Measurements from ENCODE around the gene IKBKE. TPM values are rescaled to one million over a fixed set of nuclear protein-coding genes. Genes with fewer than 3 reads are reported as not detected.

The IKBKE gene
- total and polyA plus RNA-seq, 4 donors: 4.3 to 10.3 (median 5.2) TPM

GRCh38 chr1:206449565-206449964 lies 20.7 kb upstream of the IKBKE start:
- Histone ChIP-seq H3K27me3 (ENCODE audit: control insufficient read depth in 1 of 2, insufficient read depth in 2 of 2, low read length in 1 of 2) (no peaks in the 10 kb centered on the region), H3K36me3 (ENCODE audit: control insufficient read depth in 1 of 2, insufficient read depth in 2 of 2, low read length in 1 of 2) (peaks cover 0 to 2% of the 10 kb centered on the region in 2 donors), H3K4me1 (ENCODE audit: control insufficient read depth in 1 of 2, insufficient read depth in 2 of 2, low read length in 2 of 2) (no peaks in the 10 kb centered on the region), H3K4me3 (ENCODE audit: low read length in 2 of 2) (no peak overlapping the region), H3K27ac (ENCODE audit: low read depth in 1 of 2, low read length in 2 of 2) (no peak overlapping the region), H3K9me3 (ENCODE audit: control insufficient read depth, low read length) (no peaks in the 10 kb centered on the region)
- ATAC-seq (ENCODE audit: low FRiP score): no peak
- 87 to 91% methylated on average over 1 of the region's 1 CpG for WGBS, 2 donors
- no peak for DNase-seq
- intact Hi-C loops (cut with DNase I): no loop called here

GRCh38 chr1:206450281-206450680 lies 20.0 kb upstream of the IKBKE start:
- no peak for DNase-seq
- H3K27ac ChIP-seq (ENCODE audit: low read depth in 1 of 2, low read length in 2 of 2): no peak overlapping the region
- H3K9me3 ChIP-seq (ENCODE audit: control insufficient read depth, low read length): no peaks in the 10 kb centered on the region
- ATAC-seq (ENCODE audit: low FRiP score): no peak
- intact Hi-C loops (cut with DNase I): no loop called here
- no peak overlapping the region for H3K4me3 ChIP-seq (ENCODE audit: low read length in 2 of 2)
- H3K4me1 ChIP-seq (ENCODE audit: control insufficient read depth in 1 of 2, insufficient read depth in 2 of 2, low read length in 2 of 2): no peaks in the 10 kb centered on the region
- 96 to 98% methylated on average over 12 of the region's 12 CpGs for WGBS, 2 donors
- no peaks in the 10 kb centered on the region for H3K27me3 ChIP-seq (ENCODE audit: control insufficient read depth in 1 of 2, insufficient read depth in 2 of 2, low read length in 1 of 2)
- peaks cover 0 to 4% of the 10 kb centered on the region in 2 donors for H3K36me3 ChIP-seq (ENCODE audit: control insufficient read depth in 1 of 2, insufficient read depth in 2 of 2, low read length in 1 of 2)

- peaks cover 0 to 4% of the 10 kb centered on the region in 2 donors for H3K36me3 ChIP-seq (ENCODE audit: control insufficient read depth in 1 of 2, insufficient read depth in 2 of 2, low read length in 1 of 2)
- H3K27me3 ChIP-seq (ENCODE audit: control insufficient read depth in 1 of 2, insufficient read depth in 2 of 2, low read length in 1 of 2): no peaks in the 10 kb centered on the region
- intact Hi-C loops (cut with DNase I): no loop called here
- H3K27ac ChIP-seq (ENCODE audit: low read depth in 1 of 2, low read length in 2 of 2): no peak overlapping the region
- ATAC-seq (ENCODE audit: low FRiP score) (no peak), DNase-seq (peak in 1 of 2 donors; percentile 49)
- WGBS, 2 donors: 76 to 84% methylated on average over 9 of the region's 9 CpGs
- H3K9me3 ChIP-seq (ENCODE audit: control insufficient read depth, low read length): no peaks in the 10 kb centered on the region
- H3K4me3 ChIP-seq (ENCODE audit: low read length in 2 of 2): no peak overlapping the region
- H3K4me1 ChIP-seq (ENCODE audit: control insufficient read depth in 1 of 2, insufficient read depth in 2 of 2, low read length in 2 of 2): no peaks in the 10 kb centered on the region
Measured at GRCh38 chr1:206451134-206451686, 19.1 kb upstream of the IKBKE start.

DNA sequence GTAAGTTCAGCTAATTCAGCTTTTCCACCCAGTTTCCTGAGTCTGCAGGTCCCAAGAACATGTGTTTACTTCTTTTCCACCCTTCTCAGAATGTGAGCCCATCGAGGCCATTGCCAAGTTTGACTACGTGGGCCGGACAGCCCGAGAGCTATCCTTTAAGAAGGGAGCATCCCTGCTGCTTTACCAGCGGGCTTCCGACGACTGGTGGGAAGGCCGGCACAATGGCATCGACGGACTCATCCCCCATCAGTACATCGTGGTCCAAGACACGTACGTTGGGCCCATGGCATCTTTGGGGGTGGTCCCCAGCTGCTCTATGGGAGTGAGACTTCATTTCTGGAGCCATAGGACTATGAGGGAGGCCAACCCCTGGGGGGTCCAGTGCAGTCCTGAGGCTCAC lies 17.2 kb upstream of the IKBKE start:
- 93% methylated on average over 13 of the region's 13 CpGs for WGBS, 2 donors
- H3K4me1 ChIP-seq (ENCODE audit: control insufficient read depth in 1 of 2, insufficient read depth in 2 of 2, low read length in 2 of 2): peaks cover 0 to 2% of the 10 kb centered on the region in 2 donors
- no peaks in the 10 kb centered on the region for H3K9me3 ChIP-seq (ENCODE audit: control insufficient read depth, low read length)
- H3K4me3 ChIP-seq (ENCODE audit: low read length in 2 of 2): no peak overlapping the region
- DNase-seq (no peak), ATAC-seq (ENCODE audit: low FRiP score) (no peak)
- no peak overlapping the region for H3K27ac ChIP-seq (ENCODE audit: low read depth in 1 of 2, low read length in 2 of 2)
- intact Hi-C loops (cut with DNase I): no loop called here
- peaks cover 0 to 4% of the 10 kb centered on the region in 2 donors for H3K36me3 ChIP-seq (ENCODE audit: control insufficient read depth in 1 of 2, insufficient read depth in 2 of 2, low read length in 1 of 2)
- no peaks in the 10 kb centered on the region for H3K27me3 ChIP-seq (ENCODE audit: control insufficient read depth in 1 of 2, insufficient read depth in 2 of 2, low read length in 1 of 2)

DNA sequence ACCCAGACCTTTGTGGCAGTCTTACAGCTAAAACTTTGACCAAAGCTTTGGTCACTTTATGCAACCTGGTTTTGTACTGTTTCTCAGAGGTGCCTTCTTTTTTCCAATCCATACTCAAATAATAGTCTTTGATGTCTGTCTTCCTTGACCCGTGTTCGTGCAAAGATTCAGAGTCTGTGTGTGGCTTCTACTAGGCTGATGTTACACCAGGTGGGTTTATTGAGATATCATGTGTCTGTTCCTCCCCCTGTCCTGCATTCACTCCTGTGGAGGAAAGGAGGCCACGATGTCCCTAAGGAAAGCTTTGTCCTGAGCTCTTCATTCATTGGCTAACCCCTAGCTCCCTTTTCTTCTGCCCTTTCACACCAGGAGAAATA lies 15.0 kb upstream of the IKBKE start:
- Histone ChIP-seq H3K4me1 (ENCODE audit: control insufficient read depth in 1 of 2, insufficient read depth in 2 of 2, low read length in 2 of 2) (peaks cover 0 to 2% of the 10 kb centered on the region in 2 donors), H3K27me3 (ENCODE audit: control insufficient read depth in 1 of 2, insufficient read depth in 2 of 2, low read length in 1 of 2) (no peaks in the 10 kb centered on the region), H3K27ac (ENCODE audit: low read depth in 1 of 2, low read length in 2 of 2) (no peak overlapping the region), H3K4me3 (ENCODE audit: low read length in 2 of 2) (no peak overlapping the region), H3K36me3 (ENCODE audit: control insufficient read depth in 1 of 2, insufficient read depth in 2 of 2, low read length in 1 of 2) (peaks cover 0 to 7% of the 10 kb centered on the region in 2 donors), H3K9me3 (ENCODE audit: control insufficient read depth, low read length) (no peaks in the 10 kb centered on the region)
- DNase-seq (no peak), ATAC-seq (ENCODE audit: low FRiP score) (no peak)
- WGBS, 2 donors: 80 to 87% methylated on average over 3 of the region's 3 CpGs
- intact Hi-C loops (cut with DNase I): no loop called here

DNA sequence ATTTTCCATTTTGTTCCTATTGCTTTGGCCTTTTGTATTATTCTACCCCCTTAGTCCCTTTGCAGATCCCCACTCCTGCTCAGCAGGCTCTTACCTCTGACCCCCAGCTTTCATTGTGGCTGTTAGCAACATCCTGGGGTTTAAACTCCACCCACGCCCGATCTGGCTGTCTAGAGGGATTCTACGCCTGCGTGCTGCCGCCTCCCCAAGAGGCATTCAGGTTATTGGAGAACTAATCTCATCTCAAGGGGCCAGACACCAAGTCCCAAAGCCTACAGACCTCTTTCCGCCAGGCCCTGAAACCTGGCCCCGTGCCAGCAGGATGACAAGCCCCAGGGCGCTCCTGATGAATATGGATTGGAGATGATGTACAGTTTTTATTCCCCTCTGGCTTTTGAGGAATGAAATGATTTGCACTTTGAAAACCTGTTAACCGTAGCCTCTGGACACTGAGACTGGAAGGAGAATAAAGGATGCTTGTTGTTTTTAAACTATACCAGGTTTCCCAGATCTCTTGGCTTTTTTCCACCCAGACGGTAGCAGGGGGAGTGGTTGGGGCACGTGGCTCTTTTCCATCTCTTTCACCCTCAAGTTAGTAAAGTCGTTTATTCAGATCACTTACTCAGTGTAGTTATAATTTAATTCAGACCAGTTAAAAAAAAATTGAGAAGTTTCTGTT lies 14.5 kb upstream of the IKBKE start:
- intact Hi-C loops (cut with DNase I): no loop called here
- ATAC-seq (ENCODE audit: low FRiP score): no peak
- DNase-seq: no peak
- H3K27ac ChIP-seq (ENCODE audit: low read depth in 1 of 2, low read length in 2 of 2): no peak overlapping the region
- peaks cover 0 to 2% of the 10 kb centered on the region in 2 donors for H3K4me1 ChIP-seq (ENCODE audit: control insufficient read depth in 1 of 2, insufficient read depth in 2 of 2, low read length in 2 of 2)
- no peaks in the 10 kb centered on the region for H3K9me3 ChIP-seq (ENCODE audit: control insufficient read depth, low read length)
- no peak overlapping the region for H3K4me3 ChIP-seq (ENCODE audit: low read length in 2 of 2)
- no peaks in the 10 kb centered on the region for H3K27me3 ChIP-seq (ENCODE audit: control insufficient read depth in 1 of 2, insufficient read depth in 2 of 2, low read length in 1 of 2)
- H3K36me3 ChIP-seq (ENCODE audit: control insufficient read depth in 1 of 2, insufficient read depth in 2 of 2, low read length in 1 of 2): peaks cover 0 to 7% of the 10 kb centered on the region in 2 donors
- 59 to 64% methylated on average over 12 of the region's 12 CpGs for WGBS, 2 donors

DNA sequence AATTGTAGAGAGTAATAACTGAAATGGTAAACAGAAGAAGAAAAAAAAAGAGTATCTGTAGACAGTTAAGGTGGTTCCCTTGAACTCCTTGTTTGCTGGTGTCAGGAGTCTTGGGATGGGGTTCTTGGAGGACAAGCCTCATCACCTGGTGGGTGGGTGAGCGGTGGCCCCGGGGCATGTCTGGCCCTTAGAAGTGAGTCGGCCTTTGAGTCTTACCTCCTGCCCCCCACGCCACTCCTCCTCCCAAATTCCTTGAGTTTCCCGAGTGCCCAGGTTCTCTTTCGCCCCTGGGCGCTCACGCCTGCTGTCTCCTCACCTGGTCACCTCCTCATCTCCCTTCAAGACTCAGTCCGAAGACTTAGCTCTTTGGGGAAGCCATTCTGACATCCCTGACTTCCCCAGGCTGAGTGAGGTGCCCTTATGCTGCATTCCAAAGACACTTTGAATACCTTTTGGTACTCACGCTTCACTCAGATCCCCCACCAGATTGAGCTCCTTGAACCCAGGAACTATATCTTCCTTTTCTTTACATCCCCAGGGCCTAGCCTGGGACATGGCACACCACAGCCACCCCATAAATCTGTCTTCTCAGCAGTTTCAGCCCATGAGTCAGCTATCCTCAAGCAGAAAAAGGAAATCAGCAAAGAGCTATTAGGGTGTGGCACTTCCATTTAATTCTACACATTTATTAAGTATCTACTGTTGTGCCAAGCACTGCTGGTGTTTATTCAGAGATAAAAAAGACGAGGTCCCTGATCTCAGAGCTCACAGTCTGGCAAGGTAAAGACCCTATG lies 13.5 kb upstream of the IKBKE start:
- intact Hi-C loops (cut with DNase I): no loop called here
- no peaks in the 10 kb centered on the region for H3K9me3 ChIP-seq (ENCODE audit: control insufficient read depth, low read length)
- no peak for ATAC-seq (ENCODE audit: low FRiP score)
- H3K4me3 ChIP-seq (ENCODE audit: low read length in 2 of 2): no peak overlapping the region
- peaks cover 0 to 6% of the 10 kb centered on the region in 2 donors for H3K36me3 ChIP-seq (ENCODE audit: control insufficient read depth in 1 of 2, insufficient read depth in 2 of 2, low read length in 1 of 2)
- H3K27me3 ChIP-seq (ENCODE audit: control insufficient read depth in 1 of 2, insufficient read depth in 2 of 2, low read length in 1 of 2): no peaks in the 10 kb centered on the region
- no peak for DNase-seq
- 94% methylated on average over 11 of the region's 11 CpGs for WGBS, 2 donors
- peaks cover 0 to 2% of the 10 kb centered on the region in 2 donors for H3K4me1 ChIP-seq (ENCODE audit: control insufficient read depth in 1 of 2, insufficient read depth in 2 of 2, low read length in 2 of 2)
- no peak overlapping the region for H3K27ac ChIP-seq (ENCODE audit: low read depth in 1 of 2, low read length in 2 of 2)

- Histone ChIP-seq H3K27ac (ENCODE audit: low read depth in 1 of 2, low read length in 2 of 2) (no peak overlapping the region), H3K27me3 (ENCODE audit: control insufficient read depth in 1 of 2, insufficient read depth in 2 of 2, low read length in 1 of 2) (no peaks in the 10 kb centered on the region), H3K4me1 (ENCODE audit: control insufficient read depth in 1 of 2, insufficient read depth in 2 of 2, low read length in 2 of 2) (peaks cover 0 to 2% of the 10 kb centered on the region in 2 donors), H3K9me3 (ENCODE audit: control insufficient read depth, low read length) (no peaks in the 10 kb centered on the region), H3K4me3 (ENCODE audit: low read length in 2 of 2) (no peak overlapping the region), H3K36me3 (ENCODE audit: control insufficient read depth in 1 of 2, insufficient read depth in 2 of 2, low read length in 1 of 2) (peaks cover 0 to 5% of the 10 kb centered on the region in 2 donors)
- DNase-seq (peak in 1 of 2 donors; percentile 81), ATAC-seq (ENCODE audit: low FRiP score) (no peak)
- intact Hi-C loops (cut with DNase I): no loop called here
- WGBS, 2 donors: 69 to 79% methylated on average over 6 of the region's 6 CpGs
Measured at GRCh38 chr1:206457408-206458120, 12.7 kb upstream of the IKBKE start.
